Liver (tissue), 9 donors: Measurements from ENCODE around the gene CAVIN1. TPM values are rescaled to one million over a fixed set of nuclear protein-coding genes. Genes with fewer than 3 reads are reported as not detected.

Experiments
- DNase-seq: peaks from one replicate; pipeline ENCODE4 v3.0.0-alpha.2; 2017; ENCODE audit warnings: low spot score
- H3K27ac ChIP-seq, 2 donors: one replicate each; pipeline ENCODE4 v1.7.0; 2013; ENCODE audit warnings: inconsistent platforms in 2 of 2, low read length in 2 of 2, control low read depth in 1 of 2, low read depth in 1 of 2, mild to moderate bottlenecking in 1 of 2
- H3K27me3 ChIP-seq, 4 donors: one replicate each; pipeline versions ENCODE4 v1.6.1 to v1.7.0; 2013; ENCODE audit warnings: low read length in 3 of 4, inconsistent platforms in 1 of 4, mild to moderate bottlenecking in 1 of 4, moderate library complexity in 1 of 4; ENCODE audit not compliant: control insufficient read depth in 4 of 4, insufficient read depth in 4 of 4
- H3K36me3 ChIP-seq, 4 donors: one replicate each; pipeline versions ENCODE4 v1.6.1 to v1.7.0; 2013; ENCODE audit warnings: low read length in 3 of 4, mild to moderate bottlenecking in 3 of 4, low read depth in 1 of 4, moderate library complexity in 1 of 4; ENCODE audit not compliant: control insufficient read depth in 4 of 4, insufficient read depth in 3 of 4
- H3K4me1 ChIP-seq, 4 donors: one replicate each; pipeline versions ENCODE4 v1.6.1 to v1.7.0; 2013; ENCODE audit warnings: low read length in 3 of 4, mild to moderate bottlenecking in 3 of 4, moderate library complexity in 1 of 4; ENCODE audit not compliant: control insufficient read depth in 4 of 4, insufficient read depth in 4 of 4
- H3K4me3 ChIP-seq, 3 donors: one replicate each; pipeline versions ENCODE4 v1.6.1 to v1.7.0; 2013; ENCODE audit warnings: low read length in 3 of 3, control low read depth in 1 of 3, low read depth in 1 of 3, mild to moderate bottlenecking in 1 of 3
- H3K9ac ChIP-seq, 2 donors: one replicate each; pipeline ENCODE4 v1.7.0; 2013; ENCODE audit warnings: low read length in 2 of 2, mild to moderate bottlenecking in 2 of 2, moderate library complexity in 2 of 2, control low read depth in 1 of 2, low read depth in 1 of 2
- H3K9me3 ChIP-seq, 4 donors: one replicate each; pipeline versions ENCODE4 v1.6.1 to v1.7.0; 2013; ENCODE audit warnings: low read length in 3 of 4; ENCODE audit not compliant: control insufficient read depth in 4 of 4
- EGR1 ChIP-seq, 2 donors: IDR thresholded peaks; 2 replicates each; pipeline ENCODE4 v1.6.1; 2016 to 2018; ENCODE audit warnings: antibody characterized with exemption in 2 of 2, low read depth in 2 of 2
- FOXA1 ChIP-seq: IDR thresholded peaks from 2 replicates; pipeline ENCODE4 v1.6.1; 2016; ENCODE audit warnings: antibody characterized with exemption
- FOXA2 ChIP-seq: IDR thresholded peaks from 2 replicates; pipeline ENCODE4 v1.6.1; 2016; ENCODE audit warnings: antibody characterized with exemption
- HNF4A ChIP-seq, 2 donors: conservative IDR thresholded peaks; 2 replicates each; pipeline ENCODE4 v1.6.1; 2016; ENCODE audit warnings: antibody characterized with exemption in 2 of 2, mild to moderate bottlenecking in 2 of 2
- HNF4G ChIP-seq: IDR thresholded peaks from 2 replicates; pipeline ENCODE4 v1.6.1; 2016; ENCODE audit warnings: antibody characterized with exemption
- JUND ChIP-seq, 2 donors: IDR thresholded peaks; 2 replicates each; pipeline ENCODE4 v1.6.1; 2016; ENCODE audit warnings: antibody characterized with exemption in 2 of 2
- RAD21 ChIP-seq, 2 donors: IDR thresholded peaks; 2 replicates each; pipeline ENCODE4 v1.6.1; 2016; ENCODE audit warnings: antibody characterized with exemption in 2 of 2, mild to moderate bottlenecking in 2 of 2
- RXRA ChIP-seq, 2 donors: IDR thresholded peaks; 2 replicates each; pipeline ENCODE4 v1.6.1; 2017 to 2018; ENCODE audit warnings: antibody characterized with exemption in 2 of 2, mild to moderate bottlenecking in 1 of 2
- SP1 ChIP-seq: IDR thresholded peaks from 2 replicates; pipeline ENCODE4 v1.6.1; 2018; ENCODE audit warnings: antibody characterized with exemption, mild to moderate bottlenecking
- YY1 ChIP-seq: IDR thresholded peaks from 2 replicates; pipeline ENCODE4 v1.6.1; 2016; ENCODE audit warnings: antibody characterized with exemption, mild to moderate bottlenecking
- WGBS: extraction: QIAGEN DNeasy Blood & Tissue Kit; methylation state at CpG from one replicate; pipeline ENCODE4 v1.1.7; 2013; 5-methylcytosine and 5-hydroxymethylcytosine counted together
- polyA plus RNA-seq, 2 donors: library from polyadenylated mRNA; stranded (reverse) in 1 of 2; unstranded in 1 of 2; fragments of 200-250 nt in 1 of 2; fragments of >200 nt in 1 of 2; fragmentation: Nextera tagmentation in 1 of 2; extraction: Ambion mirVana in 1 of 2; gene quantifications; one replicate each; pipeline versions ENCODE4 v1.2.1 to v1.2.3, GENCODE V29; 2013 to 2015
- total RNA-seq, 2 donors: library from RNA; depleted of rRNA; stranded (reverse); fragments of >200 nt; gene quantifications; one replicate each; pipeline ENCODE4 v1.2.3, GENCODE V29; 2014
- TF ChIP-seq, protein P1 (sequence below): IDR thresholded peaks from 2 replicates; pipeline ENCODE4 v1.6.1; 2016; ENCODE audit warnings: antibody characterized with exemption, mild to moderate bottlenecking
- TF ChIP-seq, protein P2 (sequence below): fragments of 150-350 bp; IDR thresholded peaks from 2 replicates; pipeline ENCODE4 v1.5.1; 2017; ENCODE audit warnings: improper control_type of control experiment, low read depth, low read length; ENCODE audit not compliant: missing input control
- TF ChIP-seq, protein P3 (sequence below): IDR thresholded peaks from 2 replicates; pipeline ENCODE4 v1.6.1; 2016; ENCODE audit warnings: antibody characterized with exemption
- donor health status: healthy.
- donor health status: healthy.
- donor health status: healthy.
- donor health status: healthy.
- donor health status: healthy.

CAVIN1 gene
- total and polyA plus RNA-seq, 4 donors: 6.5 to 27.0 (median 14.4) TPM

DNA sequence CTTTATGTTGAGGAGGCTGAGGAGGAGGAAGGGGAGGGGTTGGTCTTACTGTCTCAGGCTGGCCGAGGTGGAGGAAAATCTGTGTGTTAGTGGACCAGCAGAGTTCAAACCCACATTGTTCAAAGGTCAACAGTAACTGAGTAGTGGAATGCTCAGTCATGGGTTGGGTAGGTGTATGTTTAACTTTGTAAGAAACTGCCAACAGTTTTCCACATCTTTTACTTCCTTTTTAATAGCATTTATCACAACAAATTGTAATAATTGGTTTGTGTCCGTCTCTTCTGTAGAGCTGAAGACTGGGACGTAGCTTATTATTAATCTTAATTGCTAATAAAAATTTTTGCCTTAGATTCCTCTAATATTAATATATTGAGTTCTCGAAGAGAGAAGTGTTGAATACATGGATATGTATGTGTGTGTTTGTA lies 40.9 kb upstream of the CAVIN1 start (continued):
- TF ChIP-seq, protein P1, sequence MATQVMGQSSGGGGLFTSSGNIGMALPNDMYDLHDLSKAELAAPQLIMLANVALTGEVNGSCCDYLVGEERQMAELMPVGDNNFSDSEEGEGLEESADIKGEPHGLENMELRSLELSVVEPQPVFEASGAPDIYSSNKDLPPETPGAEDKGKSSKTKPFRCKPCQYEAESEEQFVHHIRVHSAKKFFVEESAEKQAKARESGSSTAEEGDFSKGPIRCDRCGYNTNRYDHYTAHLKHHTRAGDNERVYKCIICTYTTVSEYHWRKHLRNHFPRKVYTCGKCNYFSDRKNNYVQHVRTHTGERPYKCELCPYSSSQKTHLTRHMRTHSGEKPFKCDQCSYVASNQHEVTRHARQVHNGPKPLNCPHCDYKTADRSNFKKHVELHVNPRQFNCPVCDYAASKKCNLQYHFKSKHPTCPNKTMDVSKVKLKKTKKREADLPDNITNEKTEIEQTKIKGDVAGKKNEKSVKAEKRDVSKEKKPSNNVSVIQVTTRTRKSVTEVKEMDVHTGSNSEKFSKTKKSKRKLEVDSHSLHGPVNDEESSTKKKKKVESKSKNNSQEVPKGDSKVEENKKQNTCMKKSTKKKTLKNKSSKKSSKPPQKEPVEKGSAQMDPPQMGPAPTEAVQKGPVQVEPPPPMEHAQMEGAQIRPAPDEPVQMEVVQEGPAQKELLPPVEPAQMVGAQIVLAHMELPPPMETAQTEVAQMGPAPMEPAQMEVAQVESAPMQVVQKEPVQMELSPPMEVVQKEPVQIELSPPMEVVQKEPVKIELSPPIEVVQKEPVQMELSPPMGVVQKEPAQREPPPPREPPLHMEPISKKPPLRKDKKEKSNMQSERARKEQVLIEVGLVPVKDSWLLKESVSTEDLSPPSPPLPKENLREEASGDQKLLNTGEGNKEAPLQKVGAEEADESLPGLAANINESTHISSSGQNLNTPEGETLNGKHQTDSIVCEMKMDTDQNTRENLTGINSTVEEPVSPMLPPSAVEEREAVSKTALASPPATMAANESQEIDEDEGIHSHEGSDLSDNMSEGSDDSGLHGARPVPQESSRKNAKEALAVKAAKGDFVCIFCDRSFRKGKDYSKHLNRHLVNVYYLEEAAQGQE: peak; percentile 71
- peak; percentile 54 for TF ChIP-seq SP1

DNA sequence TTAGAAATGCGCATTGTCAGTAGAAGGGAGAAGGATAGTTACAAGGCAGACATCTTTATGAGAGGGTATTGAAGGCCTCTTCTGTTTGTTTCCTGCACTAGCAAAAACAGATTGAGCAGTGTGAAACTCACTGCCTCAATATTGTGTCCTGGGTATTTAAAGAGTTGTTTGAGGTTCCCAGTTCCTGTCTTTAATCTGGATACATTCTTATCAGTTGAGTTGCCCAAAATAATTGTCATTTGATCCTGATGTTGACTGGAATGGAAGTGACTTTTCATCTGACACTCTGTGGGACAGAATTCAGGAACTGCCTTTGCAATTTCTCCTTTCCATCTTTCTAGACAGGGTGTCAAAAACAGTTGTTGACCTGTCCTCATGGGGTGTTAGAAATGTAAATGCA lies 37.3 kb upstream of the CAVIN1 start:
- TF ChIP-seq EGR1 (IDR thresholded peaks at IDR 0.05; ENCODE audit: low read depth in 2 of 2): no peak
- Histone ChIP-seq H3K4me1 (peaks cover 3 to 32% (median 19%) of the 10 kb centered on the region in 4 donors), H3K4me3 (peak overlapping the region; percentile 60 to 81 (median 70)), H3K27me3 (no peaks in the 10 kb centered on the region), H3K36me3 (peaks cover 0 to 3% (median 0%) of the 10 kb centered on the region in 4 donors), H3K27ac (peak overlapping the region in 1 of 2 donors; percentile 95), H3K9ac (no peak overlapping the region), H3K9me3 (no peaks in the 10 kb centered on the region)
- DNase-seq: no peak
- WGBS: 91% methylated on average over 1 of the region's 1 CpG

DNA sequence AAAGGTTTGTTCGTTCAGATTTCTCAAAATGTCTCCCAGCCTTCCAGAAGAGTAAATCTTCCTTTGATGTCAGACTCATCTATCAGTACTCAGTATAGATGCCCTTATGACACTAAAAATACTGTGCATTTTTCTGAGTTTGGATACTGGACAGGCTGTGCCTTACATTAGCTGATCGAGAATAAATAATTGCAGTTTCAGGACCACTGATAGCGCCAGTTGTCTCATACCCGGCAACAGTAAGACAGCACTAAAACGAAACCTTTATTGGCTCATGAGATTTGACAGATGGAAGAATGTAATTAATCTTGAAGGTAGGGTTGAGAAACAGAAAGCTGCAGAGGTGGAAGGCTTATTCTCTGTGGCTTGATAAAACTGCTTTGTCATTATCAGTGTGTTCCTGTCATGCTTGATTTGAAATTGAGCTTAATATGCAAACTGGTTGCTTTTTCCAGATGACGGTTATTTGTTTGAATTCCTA lies 36.8 kb upstream of the CAVIN1 start:
- 31% methylated on average over 6 of the region's 6 CpGs for WGBS
- peaks cover 3 to 32% (median 19%) of the 10 kb centered on the region in 4 donors for H3K4me1 ChIP-seq
- peaks cover 0 to 3% (median 0%) of the 10 kb centered on the region in 4 donors for H3K36me3 ChIP-seq
- H3K4me3 ChIP-seq: peak overlapping the region; percentile 60 to 81 (median 70)
- no peaks in the 10 kb centered on the region for H3K27me3 ChIP-seq
- no peaks in the 10 kb centered on the region for H3K9me3 ChIP-seq
- TF ChIP-seq, protein P1: peak; percentile 96
- TF ChIP-seq FOXA2 (no peak), JUND (IDR thresholded peaks at IDR 0.05) (no peak), YY1 (peak; percentile 29)
- no peak for DNase-seq
- peak overlapping the region; percentile 95 to 98 for H3K27ac ChIP-seq
- peak overlapping the region; percentile 21 to 97 for H3K9ac ChIP-seq

DNA sequence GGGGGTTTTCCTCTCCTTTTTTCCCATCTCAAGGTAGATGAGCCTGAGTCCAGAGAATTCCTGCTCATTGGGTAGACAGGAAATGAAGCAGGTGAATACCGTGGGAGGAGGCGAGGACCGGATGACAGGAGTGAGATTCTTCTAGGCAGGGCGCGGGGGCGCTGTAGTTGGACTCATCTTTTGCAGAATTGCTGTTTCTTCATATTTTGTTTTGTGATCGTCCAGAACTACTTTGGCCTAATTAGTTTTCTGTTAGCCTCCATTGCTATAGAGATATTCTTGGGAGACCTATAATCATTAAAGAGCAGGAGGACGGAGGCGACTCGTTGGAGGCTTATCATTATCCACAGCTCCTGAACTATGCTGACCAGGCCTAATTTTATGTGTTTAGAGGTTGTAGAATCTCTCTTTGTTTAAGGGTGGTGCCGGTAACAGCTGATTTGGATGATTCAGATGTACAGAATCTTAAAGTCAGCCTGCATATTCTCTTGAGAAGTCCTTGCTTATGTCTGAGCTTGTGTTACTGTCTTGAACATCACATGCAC lies 36.3 kb upstream of the CAVIN1 start:
- 8% methylated on average over 11 of the region's 11 CpGs for WGBS
- Histone ChIP-seq H3K9me3 (no peaks in the 10 kb centered on the region), H3K27me3 (no peaks in the 10 kb centered on the region), H3K9ac (peak overlapping the region; percentile 87 to 97), H3K36me3 (peaks cover 0 to 3% (median 0%) of the 10 kb centered on the region in 4 donors), H3K4me3 (peak overlapping the region; percentile 60 to 81 (median 70)), H3K27ac (peak overlapping the region; percentile 95 to 98), H3K4me1 (peaks cover 1 to 29% (median 19%) of the 10 kb centered on the region in 4 donors)
- TF ChIP-seq, protein P2, sequence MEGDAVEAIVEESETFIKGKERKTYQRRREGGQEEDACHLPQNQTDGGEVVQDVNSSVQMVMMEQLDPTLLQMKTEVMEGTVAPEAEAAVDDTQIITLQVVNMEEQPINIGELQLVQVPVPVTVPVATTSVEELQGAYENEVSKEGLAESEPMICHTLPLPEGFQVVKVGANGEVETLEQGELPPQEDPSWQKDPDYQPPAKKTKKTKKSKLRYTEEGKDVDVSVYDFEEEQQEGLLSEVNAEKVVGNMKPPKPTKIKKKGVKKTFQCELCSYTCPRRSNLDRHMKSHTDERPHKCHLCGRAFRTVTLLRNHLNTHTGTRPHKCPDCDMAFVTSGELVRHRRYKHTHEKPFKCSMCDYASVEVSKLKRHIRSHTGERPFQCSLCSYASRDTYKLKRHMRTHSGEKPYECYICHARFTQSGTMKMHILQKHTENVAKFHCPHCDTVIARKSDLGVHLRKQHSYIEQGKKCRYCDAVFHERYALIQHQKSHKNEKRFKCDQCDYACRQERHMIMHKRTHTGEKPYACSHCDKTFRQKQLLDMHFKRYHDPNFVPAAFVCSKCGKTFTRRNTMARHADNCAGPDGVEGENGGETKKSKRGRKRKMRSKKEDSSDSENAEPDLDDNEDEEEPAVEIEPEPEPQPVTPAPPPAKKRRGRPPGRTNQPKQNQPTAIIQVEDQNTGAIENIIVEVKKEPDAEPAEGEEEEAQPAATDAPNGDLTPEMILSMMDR: no peak
- TF ChIP-seq, protein P3, sequence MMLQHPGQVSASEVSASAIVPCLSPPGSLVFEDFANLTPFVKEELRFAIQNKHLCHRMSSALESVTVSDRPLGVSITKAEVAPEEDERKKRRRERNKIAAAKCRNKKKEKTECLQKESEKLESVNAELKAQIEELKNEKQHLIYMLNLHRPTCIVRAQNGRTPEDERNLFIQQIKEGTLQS: no peak
- no peak for TF ChIP-seq RXRA (IDR thresholded peaks at IDR 0.05)
- no peak for TF ChIP-seq RAD21 (IDR thresholded peaks at IDR 0.05)
- TF ChIP-seq EGR1 (IDR thresholded peaks at IDR 0.05; ENCODE audit: low read depth in 2 of 2): peak in 1 of 2 donors; percentile 29
- TF ChIP-seq HNF4A (conservative IDR thresholded peaks at IDR 0.05): peak in 1 of 2 donors; percentile 6
- no peak for TF ChIP-seq YY1
- TF ChIP-seq FOXA1: no peak
- no peak for TF ChIP-seq HNF4G
- TF ChIP-seq SP1: no peak
- peak; percentile 55 for DNase-seq
